ENCODE measurements around the gene SPR. TPM values are rescaled to one million over a fixed set of nuclear protein-coding genes. Genes with fewer than 3 reads are reported as not detected.

Gene SPR
- total RNA-seq, result 30.5 and 40.0 TPM in 2 replicates

GRCh38 chr2:72887032-72887739 is at the start of gene SPR:
SPR (plus strand) TSS chr2:72887408; CDS start chr2:72887433, 25 bp downstream.

GRCh38 chr2:72917138-72917876 is 30.1 kb downstream of the SPR start, which contains the start of gene EMX1:
EMX1 (plus strand) TSS chr2:72917519; CDS start chr2:72917853, 334 bp downstream.

Other genes starting within 250 kb of the SPR start
- 24.0 and 34.4 TPM in 2 replicates for gene EXOC6B, start 61.4 kb upstream of the SPR start, total RNA-seq
- under 0.01 TPM in 2 replicates for gene EMX1, start 30.1 kb downstream of the SPR start, total RNA-seq
- gene SFXN5, start 184.3 kb downstream of the SPR start, total RNA-seq, result 9.4 and 10.1 TPM in 2 replicates
- 33.0 and 41.7 TPM in 2 replicates for gene RAB11FIP5, start 225.5 kb downstream of the SPR start, total RNA-seq